MM.1S (cell line): ENCODE measurements around the gene CRY2.
A peak's percentile ranks its signal among the peaks of the same experiment; 100 is the strongest.

Source experiments
- DNase-seq: peaks from one replicate; pipeline ENCODE4 v3.0.0-alpha.2; 2015
- H2AFZ ChIP-seq: fragments of 300-600 bp; sonication (generic); 2 replicates; pipeline ENCODE4 v1.6.0; 2016; ENCODE audit warnings: antibody characterized with exemption, low read length
- H3F3A ChIP-seq: fragments of 300-600 bp; sonication (generic); 2 replicates; pipeline ENCODE4 v1.6.1; 2016; ENCODE audit warnings: mild to moderate bottlenecking, antibody characterized with exemption, low read length, moderate library complexity, mixed read lengths; ENCODE audit not compliant: insufficient read depth
- H3K27ac ChIP-seq: fragments of 300-600 bp; sonication (generic); 2 replicates; pipeline ENCODE4 v1.5.1; 2016; ENCODE audit warnings: mild to moderate bottlenecking, low read length
- H3K27me3 ChIP-seq: fragments of 300-600 bp; sonication (generic); replicated peaks from 2 replicates; pipeline ENCODE4 v1.6.0; 2016; ENCODE audit warnings: low read length; ENCODE audit not compliant: insufficient read depth
- H3K36me3 ChIP-seq: fragments of 300-600 bp; sonication (generic); replicated peaks from 2 replicates; pipeline ENCODE4 v1.6.1; 2016; ENCODE audit warnings: mild to moderate bottlenecking, low read length, mixed read lengths; ENCODE audit not compliant: insufficient read depth
- H3K4me1 ChIP-seq: fragments of 300-600 bp; sonication (generic); 2 replicates; pipeline ENCODE4 v1.6.1; 2016; ENCODE audit warnings: low read length, mixed read lengths
- H3K4me2 ChIP-seq: fragments of 300-600 bp; sonication (generic); 2 replicates; pipeline ENCODE4 v1.6.0; 2016; ENCODE audit warnings: low read depth, low read length
- H3K4me3 ChIP-seq: fragments of 300-600 bp; sonication (generic); 2 replicates; pipeline ENCODE4 v1.5.1; 2016; ENCODE audit warnings: low read length, mixed read lengths
- H3K79me2 ChIP-seq: fragments of 300-600 bp; sonication (generic); 2 replicates; pipeline ENCODE4 v1.6.1; 2016; ENCODE audit warnings: mixed run types, low read length, mixed read lengths
- H3K9ac ChIP-seq: fragments of 300-600 bp; sonication (generic); 2 replicates; pipeline ENCODE4 v1.6.1; 2016; ENCODE audit warnings: low read length, mixed read lengths
- H3K9me2 ChIP-seq: fragments of 300-600 bp; sonication (generic); replicated peaks from 2 replicates; pipeline ENCODE4 v1.6.1; 2016; ENCODE audit warnings: mild to moderate bottlenecking, low read length, mixed read lengths; ENCODE audit not compliant: insufficient read depth
- H3K9me3 ChIP-seq: fragments of 300-600 bp; sonication (generic); replicated peaks from 2 replicates; pipeline ENCODE4 v1.6.1; 2016; ENCODE audit warnings: mild to moderate bottlenecking, low read length, mixed read lengths; ENCODE audit not compliant: insufficient read depth
- H4K20me1 ChIP-seq: fragments of 300-600 bp; sonication (generic); 2 replicates; pipeline ENCODE4 v1.6.1; 2016; ENCODE audit warnings: mild to moderate bottlenecking, low read length, moderate library complexity, mixed read lengths; ENCODE audit not compliant: insufficient read depth
- EZH2 ChIP-seq: fragments of 300-600 bp; sonication (generic); optimal IDR thresholded peaks from 2 replicates; pipeline ENCODE3; 2017; ENCODE audit warnings: low read depth, mild to moderate bottlenecking, antibody characterized with exemption, low read length, mixed read lengths
- EZH2phosphoT487 ChIP-seq: fragments of 300-600 bp; sonication (generic); IDR thresholded peaks from 2 replicates; pipeline ENCODE4 v1.6.1; 2018; ENCODE audit warnings: antibody characterized with exemption, low read length
- TF ChIP-seq, protein P1 (sequence below): fragments of 300-600 bp; sonication (generic); IDR thresholded peaks from 2 replicates; pipeline ENCODE4 v1.5.1; 2016; ENCODE audit warnings: antibody characterized with exemption, low read length, mixed read lengths

The CRY2 gene

DNA sequence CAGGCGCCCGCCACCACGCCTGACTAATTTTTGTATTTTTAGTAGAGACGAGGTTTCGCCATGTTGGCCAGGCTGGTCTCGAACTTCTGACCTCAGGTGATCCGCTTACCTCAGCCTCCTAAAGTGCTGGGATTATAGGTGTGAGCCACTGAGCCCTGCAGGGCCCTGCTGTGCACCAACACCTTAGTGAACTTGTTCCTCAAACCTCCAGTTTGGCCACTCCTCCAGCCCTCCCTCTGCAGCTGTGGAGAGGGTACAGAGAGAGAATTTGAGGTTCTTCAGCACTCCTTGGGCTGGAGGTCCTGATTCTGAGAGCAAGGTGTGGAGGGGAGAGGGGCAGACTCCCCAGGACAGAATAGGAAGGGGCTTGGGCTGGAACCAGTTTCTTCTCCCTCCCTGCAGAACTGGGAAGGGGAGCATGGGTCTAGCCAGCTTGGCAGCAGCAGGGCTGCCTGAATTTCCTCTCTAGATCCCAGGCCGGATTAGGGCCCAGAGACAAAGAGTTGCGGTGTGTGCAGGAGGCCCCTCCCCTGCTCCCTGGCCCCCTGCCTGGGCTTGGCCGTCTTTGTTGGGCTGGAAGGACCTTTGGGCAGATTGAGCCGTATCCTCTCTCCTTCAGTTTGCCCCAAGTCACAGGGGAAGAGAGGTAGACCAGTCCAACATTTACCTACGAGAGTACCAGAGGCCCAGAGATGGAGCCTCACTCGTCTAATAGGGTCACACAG is 72.7 kb downstream of the CRY2 start:
- Histone ChIP-seq H3K27ac (no peak overlapping the region), H3K27me3 (peaks cover 13% of the 10 kb centered on the region; the same call in 1 of the 2 replicates), H3K4me1 (peaks cover 14% of the 10 kb centered on the region), H3K4me3 (no peak overlapping the region), H3K9me2 (no peaks in the 10 kb centered on the region), H3K9ac (no peak overlapping the region), H3K79me2 (peaks cover 22% of the 10 kb centered on the region), H3K4me2 (no peak overlapping the region), H3F3A (peaks cover 18% of the 10 kb centered on the region), H3K36me3 (no peaks in the 10 kb centered on the region), H4K20me1 (no peaks in the 10 kb centered on the region), H2AFZ (no peak overlapping the region), H3K9me3 (no peaks in the 10 kb centered on the region)
- no peak for DNase-seq
- TF ChIP-seq EZH2phosphoT487 (no peak), EZH2 (no peak)
- TF ChIP-seq, protein P1, sequence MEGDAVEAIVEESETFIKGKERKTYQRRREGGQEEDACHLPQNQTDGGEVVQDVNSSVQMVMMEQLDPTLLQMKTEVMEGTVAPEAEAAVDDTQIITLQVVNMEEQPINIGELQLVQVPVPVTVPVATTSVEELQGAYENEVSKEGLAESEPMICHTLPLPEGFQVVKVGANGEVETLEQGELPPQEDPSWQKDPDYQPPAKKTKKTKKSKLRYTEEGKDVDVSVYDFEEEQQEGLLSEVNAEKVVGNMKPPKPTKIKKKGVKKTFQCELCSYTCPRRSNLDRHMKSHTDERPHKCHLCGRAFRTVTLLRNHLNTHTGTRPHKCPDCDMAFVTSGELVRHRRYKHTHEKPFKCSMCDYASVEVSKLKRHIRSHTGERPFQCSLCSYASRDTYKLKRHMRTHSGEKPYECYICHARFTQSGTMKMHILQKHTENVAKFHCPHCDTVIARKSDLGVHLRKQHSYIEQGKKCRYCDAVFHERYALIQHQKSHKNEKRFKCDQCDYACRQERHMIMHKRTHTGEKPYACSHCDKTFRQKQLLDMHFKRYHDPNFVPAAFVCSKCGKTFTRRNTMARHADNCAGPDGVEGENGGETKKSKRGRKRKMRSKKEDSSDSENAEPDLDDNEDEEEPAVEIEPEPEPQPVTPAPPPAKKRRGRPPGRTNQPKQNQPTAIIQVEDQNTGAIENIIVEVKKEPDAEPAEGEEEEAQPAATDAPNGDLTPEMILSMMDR = no peak

DNA sequence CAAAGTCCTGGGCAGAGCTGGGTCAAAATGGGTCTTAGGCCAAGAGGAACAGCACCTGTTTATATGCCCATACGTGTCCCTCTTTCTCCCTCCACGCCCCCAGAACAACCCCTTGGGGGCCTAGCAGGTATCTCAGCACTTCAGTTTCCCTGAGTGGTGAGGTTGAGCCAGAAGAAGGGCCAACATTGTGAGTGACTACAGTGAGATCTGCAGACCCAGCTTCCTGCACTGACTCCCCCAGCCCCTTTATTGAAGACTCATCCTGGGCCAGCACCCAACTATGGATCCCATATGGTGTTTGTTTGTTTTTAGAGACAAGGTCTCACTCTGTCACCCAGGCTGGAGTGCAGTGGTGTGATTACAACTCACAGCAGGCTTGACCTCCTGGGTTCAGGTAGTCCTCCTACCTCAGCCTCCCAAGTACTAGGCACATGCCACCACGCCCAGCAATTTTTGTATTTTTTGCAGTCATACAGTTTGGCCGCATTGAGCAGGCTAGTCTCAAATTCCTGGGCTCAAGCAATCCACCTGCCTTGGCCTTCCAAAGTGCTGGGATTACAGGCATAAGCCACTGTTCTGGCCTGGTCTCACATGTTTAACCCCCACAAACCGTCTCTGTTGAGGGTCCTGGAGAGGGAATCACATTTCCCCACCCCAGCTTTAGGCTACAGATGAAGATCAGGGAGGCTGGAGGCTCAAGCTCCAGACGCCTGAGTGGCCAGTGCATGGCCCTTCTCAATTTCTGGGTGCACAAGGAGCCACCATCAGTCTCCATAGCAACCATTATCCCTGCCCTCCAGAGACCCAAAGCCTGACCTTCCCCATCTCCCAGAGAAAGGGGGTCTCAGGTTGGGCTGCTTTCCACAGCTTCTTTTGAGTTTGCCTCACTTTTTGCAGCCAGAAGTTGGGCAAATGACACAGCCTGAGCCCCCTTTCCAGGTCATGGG is 73.5 kb downstream of the CRY2 start:
- Histone ChIP-seq H3K36me3 (no peaks in the 10 kb centered on the region), H3K4me3 (no peak overlapping the region), H3K27ac (no peak overlapping the region), H4K20me1 (no peaks in the 10 kb centered on the region), H3K79me2 (peaks cover 19% of the 10 kb centered on the region), H2AFZ (no peak overlapping the region), H3F3A (peaks cover 18% of the 10 kb centered on the region), H3K9me3 (no peaks in the 10 kb centered on the region), H3K4me2 (no peak overlapping the region), H3K4me1 (peaks cover 14% of the 10 kb centered on the region), H3K9me2 (no peaks in the 10 kb centered on the region), H3K27me3 (peaks cover 13% of the 10 kb centered on the region; the same call in 1 of the 2 replicates), H3K9ac (no peak overlapping the region)
- TF ChIP-seq EZH2 = no peak
- TF ChIP-seq, protein P1 = no peak
- TF ChIP-seq EZH2phosphoT487 = no peak
- no peak for DNase-seq

DNA sequence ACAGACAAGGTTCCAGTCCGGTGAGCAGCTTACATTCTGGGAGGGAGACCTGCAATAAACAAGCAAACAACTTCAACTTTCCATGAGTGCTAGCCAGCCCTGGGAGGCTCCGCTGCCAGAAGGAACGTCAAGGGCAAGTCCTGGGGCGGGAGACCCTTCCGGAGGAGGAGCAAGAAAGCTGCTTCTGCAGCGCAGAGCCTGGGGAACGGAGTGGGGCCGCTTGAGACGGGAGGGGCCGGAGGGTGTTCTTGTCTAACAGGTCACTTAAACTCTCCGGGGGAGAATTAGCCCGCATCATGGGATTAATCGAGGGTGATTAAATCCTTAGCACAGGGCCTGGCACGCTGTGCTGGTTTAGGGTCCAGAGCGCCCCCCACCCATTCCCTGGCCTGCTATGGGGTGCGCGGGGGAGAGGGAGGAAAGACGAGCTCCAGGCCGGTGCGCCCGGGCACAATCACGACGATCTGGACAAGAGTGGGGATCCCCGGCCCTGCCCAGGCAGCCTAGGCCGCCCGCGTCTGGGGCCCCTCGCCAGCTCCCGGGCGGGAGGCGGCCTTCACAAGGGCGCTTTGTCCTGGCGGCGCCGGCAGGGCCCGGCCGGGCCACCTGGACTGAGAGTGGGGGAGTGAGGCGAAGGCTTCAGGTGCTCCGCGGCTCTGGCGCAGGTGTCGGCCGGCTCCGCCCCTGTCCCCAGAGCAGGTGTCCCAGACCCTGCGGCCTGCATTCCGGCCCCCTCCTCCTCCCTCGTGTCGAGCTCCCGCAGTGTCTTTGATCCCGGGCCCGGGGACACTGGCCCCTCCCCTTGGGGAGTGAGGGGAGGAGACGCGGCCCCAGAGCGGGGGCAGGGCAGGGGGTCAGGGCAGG is 74.5 kb downstream of the CRY2 start:
- peak overlapping the region; percentile 20; the same call in 1 of the 2 replicates for H3K27ac ChIP-seq

More for the DNA sequence above, 74.5 kb downstream of the CRY2 start:
- no peak for TF ChIP-seq EZH2phosphoT487
- TF ChIP-seq, protein P1 = no peak
- TF ChIP-seq EZH2 = no peak
- Histone ChIP-seq H3K4me2 (peak overlapping the region; percentile 56; the same call in 1 of the 2 replicates), H3K4me1 (peaks cover 13% of the 10 kb centered on the region), H3K4me3 (peak overlapping the region; percentile 49), H3K9me2 (no peaks in the 10 kb centered on the region), H3K36me3 (no peaks in the 10 kb centered on the region), H3K9me3 (no peaks in the 10 kb centered on the region), H3K9ac (peak overlapping the region; percentile 29; the same call in 1 of the 2 replicates), H3K79me2 (peaks cover 9% of the 10 kb centered on the region), H4K20me1 (no peaks in the 10 kb centered on the region), H3K27me3 (peaks cover 13% of the 10 kb centered on the region; the same call in 1 of the 2 replicates), H3F3A (peaks cover 18% of the 10 kb centered on the region), H2AFZ (0 out of 2 replicates have a peak overlapping the region, but pooled peaks have one; percentile 21)
- DNase-seq = peak; percentile 75
